ENCODE measurements around the gene MXD3.
"Not testable (repeated sequence)": the region's sequence is repeated elsewhere in the genome, so short reads cannot be mapped to it uniquely, and the experiment has no call there.

Gene MXD3

DNA sequence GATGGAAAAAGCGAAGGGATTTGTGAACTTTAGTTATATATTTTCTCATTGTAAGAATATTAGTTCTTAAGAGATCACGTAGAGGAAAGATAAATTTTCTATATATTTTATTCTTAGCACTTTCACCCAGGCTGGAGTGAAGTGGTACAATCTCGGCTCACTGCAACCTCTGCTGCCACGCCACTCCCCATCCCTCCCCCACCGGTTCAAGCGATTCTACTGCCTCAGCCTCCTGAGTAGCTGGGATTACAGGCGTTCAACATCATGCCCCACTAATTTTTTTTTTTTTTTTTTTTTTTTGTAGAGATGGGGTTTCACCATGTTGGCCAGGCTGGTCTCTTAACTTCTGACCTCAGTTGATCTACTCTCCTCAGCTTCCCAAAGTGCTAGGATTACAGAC is 50.7 kb downstream of the MXD3 start:
- DNase-seq: no peak

DNA sequence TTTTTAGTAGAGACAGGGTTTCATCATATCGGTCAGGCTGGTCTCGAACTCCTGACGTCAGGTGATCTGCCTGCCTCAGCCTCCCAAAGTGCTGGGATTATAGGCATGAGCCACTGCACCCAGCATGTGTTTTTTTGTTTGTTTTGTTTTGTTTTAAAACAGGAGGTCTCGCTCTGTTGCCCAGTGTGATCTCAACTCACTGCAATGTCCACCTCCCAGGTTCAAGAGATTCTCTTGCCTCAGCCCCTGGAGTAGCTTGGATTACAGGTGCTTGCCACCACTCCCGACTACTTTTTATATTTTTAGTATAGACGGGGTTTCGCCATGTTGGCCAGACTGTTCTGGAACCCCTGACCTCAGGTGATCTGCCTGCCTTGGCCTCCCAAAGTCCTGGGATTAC is 53.0 kb downstream of the MXD3 start:
- DNase-seq: not testable (repeated sequence)
